GM21367 (cell line): Measurements from ENCODE around the gene PDE1A.

Experiments
- ATAC-seq: cut with Tn5 transposase; IDR thresholded peaks from one replicate; pipeline ENCODE4 v1.9.1; 2021; ENCODE audit not compliant: unreplicated experiment

The PDE1A gene

DNA sequence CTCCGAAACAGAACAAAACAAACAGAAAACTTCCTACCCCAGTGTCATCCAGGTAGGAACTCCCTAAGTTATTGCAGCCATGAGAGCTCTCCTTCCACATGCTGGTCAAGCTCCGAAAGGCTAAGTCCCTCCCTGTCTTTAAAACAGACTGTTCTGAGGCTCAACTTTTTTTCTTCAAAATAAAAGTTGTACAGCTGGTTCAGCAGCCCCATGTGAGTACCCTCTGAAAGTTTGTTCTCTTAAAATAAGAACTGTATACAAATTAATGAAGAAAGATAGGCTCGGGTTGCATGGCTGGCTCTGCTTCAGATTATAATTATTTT is at the start of gene PDE1A:
Gene PDE1A (minus strand): TSS at position 119 of the 323 bp plus-strand sequence.
- no peak for ATAC-seq

- ATAC-seq = no peak
These were observed 46.8 kb upstream of the PDE1A start for GRCh38 chr2:182473635-182474034.

DNA sequence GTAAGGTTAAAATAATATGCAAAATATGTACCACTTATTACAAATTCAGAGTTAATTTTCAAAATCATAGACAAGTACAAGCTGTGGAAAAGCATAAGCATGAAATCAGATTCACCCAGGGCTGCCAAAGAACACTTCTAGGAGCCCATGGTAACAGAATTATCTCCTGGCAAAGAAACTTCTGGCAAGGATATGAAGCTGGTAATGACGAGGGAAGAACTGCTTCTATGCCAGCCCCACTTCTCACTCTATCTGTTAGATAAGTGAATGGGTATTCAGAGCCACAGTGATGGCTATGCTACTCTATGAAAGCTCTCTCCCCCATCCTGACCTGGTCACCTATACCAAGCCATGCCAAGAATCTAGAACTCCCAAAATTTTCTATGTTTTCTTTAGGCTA is 36.9 kb upstream of the PDE1A start:
- no peak for ATAC-seq

- no peak for ATAC-seq
These were observed 29.9 kb upstream of the PDE1A start for GRCh38 chr2:182456784-182457183.

DNA sequence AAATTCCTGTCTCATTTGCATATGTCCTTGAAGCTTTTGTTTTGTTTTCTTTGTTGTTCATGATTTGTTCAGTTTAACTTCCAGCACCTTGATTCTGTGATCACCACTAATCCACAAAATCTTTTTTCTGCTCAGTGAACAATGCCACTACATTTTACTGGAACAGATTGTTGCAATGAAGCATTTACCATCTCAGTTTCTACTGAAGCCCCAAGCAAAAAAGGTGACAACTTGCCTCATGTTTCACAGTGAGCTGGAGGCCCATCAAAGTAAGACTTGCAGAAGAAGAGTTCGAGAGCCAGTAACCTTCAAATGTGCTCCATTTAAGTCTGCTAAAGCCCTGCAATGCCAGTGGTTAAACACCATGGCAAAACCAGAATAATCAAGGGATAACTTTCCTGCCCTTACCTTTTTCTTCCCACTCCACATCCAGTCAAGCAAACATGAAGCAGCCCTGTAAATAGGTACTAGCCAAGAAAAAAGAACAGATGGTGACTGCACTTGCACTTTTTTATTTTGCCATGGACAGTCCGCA is 25.7 kb upstream of the PDE1A start:
- no peak for ATAC-seq

DNA sequence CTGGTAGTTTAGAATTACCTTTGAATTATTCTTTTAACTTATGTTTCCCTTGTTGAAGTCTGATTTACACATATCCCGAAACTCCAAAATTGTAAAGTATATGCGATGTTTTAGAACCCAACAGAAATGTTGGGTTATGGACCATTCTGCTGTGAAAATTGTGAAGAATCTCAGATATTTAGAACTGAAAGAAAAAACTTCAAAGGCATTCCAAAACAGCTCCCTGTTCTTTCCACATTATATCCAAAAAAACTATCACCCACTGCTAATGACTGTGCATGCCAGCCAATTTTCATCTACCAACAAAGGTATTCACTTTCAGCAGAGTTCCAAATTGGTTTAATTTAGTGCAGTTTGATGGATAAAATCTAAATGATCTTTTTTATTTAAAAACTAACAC is 21.5 kb upstream of the PDE1A start:
- ATAC-seq = no peak

- ATAC-seq = no peak
These were observed 21.0 kb upstream of the PDE1A start for GRCh38 chr2:182447863-182448262.

DNA sequence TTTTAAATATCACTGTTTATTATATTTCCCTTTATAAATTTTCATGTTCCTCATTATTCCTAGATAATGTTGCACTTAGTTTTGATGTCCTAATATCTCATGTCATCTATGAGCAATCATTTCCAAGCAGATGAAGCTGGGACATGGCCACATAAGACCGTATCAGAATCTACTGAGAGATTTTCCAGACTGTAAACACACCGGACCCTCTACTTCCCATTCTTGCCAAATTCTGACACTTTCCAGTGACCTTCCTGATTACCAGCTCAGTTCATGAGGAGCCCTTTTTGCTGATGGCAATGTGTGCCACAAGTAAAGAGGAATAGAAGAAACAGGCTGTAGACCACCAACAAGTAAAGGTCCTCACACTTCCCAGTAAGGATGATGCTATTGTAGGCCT is 20.3 kb upstream of the PDE1A start:
- no peak for ATAC-seq

DNA sequence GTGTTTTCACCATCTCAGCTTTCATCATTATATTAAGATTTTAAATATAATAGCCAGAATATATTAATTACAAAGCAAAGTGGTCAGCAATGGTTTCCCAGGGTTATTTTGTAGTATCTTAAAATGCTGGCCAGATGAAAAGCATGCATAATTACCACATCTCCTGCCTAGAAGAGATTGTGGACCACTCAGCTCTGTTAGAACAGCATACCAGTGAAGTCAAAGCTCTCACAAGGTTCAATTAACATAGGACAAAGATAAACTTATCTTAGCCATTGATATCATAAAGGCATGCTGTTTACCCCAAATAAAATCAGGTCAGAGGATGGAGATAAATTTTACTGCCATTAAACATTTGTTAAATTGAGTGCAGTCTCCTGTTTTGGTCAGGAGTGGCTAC is 19.3 kb upstream of the PDE1A start:
- no peak for ATAC-seq

DNA sequence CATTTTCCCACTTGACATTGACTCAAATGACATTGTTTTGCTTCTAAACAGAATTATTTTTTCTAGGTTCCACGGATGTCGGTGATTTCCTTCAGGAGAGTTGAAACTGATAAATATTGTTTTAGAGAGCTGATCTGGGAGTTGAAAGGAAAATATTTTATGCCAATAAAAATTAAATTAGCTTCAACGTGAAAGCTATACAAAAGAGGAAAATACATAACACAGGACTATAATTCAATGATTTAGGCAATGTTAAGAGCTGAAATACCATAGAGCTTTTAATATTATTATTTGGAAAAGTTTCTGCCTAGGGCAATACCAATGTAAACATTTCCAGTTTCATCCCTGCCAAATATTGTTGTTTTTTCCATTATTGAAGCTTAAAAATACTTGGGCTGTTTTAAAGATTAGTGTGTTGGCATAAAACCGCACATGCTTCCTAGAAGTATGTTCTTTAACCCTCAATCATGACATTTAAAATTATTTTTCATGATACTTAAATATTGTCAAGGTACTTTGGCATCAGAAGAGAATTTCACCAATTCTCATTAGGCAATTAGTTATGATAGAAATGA is 18.6 kb upstream of the PDE1A start:
- ATAC-seq = no peak

- no peak for ATAC-seq
These were observed 18.0 kb upstream of the PDE1A start for GRCh38 chr2:182444806-182445205.

GRCh38 chr2:182444170-182444569 is 17.3 kb upstream of the PDE1A start:
- ATAC-seq = no peak

GRCh38 chr2:182436252-182436651 is 9.4 kb upstream of the PDE1A start:
- no peak for ATAC-seq

DNA sequence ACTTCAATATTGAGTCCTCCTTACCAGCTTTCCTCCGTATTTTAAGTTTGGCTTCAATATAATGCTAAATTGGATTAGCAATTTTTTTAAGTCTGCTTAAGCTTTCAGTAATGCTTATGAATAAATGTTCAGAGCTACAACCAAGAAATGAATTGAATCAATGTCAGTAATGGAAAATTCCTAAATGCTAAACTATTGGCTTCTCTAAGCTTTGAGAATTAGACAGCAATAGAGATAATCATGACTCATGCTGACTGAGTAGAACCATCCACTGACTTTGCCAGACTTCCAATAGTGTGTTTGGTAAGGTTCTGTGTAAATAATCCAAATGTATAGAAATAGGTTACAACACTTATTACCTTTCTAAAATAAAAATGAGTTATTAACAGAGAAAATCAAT is 8.9 kb upstream of the PDE1A start:
- ATAC-seq = no peak

- no peak for ATAC-seq
These were observed 5.2 kb upstream of the PDE1A start for GRCh38 chr2:182432051-182432450.

GRCh38 chr2:182428476-182428875 is 1.6 kb upstream of the PDE1A start:
- no peak for ATAC-seq

- ATAC-seq = no peak
These were observed 536 bp downstream of the PDE1A start for GRCh38 chr2:182426082-182426917.

GRCh38 chr2:182422864-182423263 is 4.0 kb downstream of the PDE1A start:
- no peak for ATAC-seq

- no peak for ATAC-seq
These were observed 6.2 kb downstream of the PDE1A start for GRCh38 chr2:182420669-182421068.

- no peak for ATAC-seq
These were observed 10.0 kb downstream of the PDE1A start for GRCh38 chr2:182416861-182417260.

DNA sequence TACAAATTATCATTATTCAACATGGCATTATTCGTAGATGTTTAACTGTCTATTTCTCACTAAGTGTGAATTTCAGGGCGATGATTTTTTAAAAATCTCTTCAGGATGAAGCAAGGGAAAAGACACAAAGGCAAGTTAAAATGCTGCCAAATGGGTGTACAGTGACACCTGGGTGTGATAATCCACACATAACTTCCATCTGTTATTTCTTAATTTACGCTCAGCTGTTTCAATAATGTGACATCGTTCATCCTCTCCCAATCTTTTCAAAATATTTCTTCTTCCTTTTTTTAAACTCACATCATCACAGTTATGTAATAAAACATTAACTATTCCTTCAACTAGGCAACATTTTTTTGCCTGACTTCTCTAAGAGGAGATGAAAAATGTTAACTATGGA is 10.6 kb downstream of the PDE1A start:
- no peak for ATAC-seq

DNA sequence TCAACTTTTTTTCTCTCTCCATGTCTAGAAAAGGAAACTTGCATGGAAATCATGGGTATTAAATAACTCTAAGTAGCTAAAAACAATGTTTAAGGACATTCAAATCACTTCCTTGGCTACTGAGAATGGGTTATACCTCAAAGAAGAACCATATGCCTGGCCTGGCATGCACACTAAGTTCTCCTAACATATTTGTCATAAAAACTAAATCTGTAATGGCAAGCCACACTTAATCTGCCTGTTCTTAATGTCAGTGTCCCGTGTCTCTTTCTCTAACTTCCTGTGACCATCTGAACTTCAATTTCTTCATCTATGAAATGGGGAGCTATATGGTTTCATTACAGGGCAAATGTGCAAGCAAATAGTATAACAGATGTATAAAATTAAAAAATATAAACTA is 11.1 kb downstream of the PDE1A start:
- no peak for ATAC-seq

DNA sequence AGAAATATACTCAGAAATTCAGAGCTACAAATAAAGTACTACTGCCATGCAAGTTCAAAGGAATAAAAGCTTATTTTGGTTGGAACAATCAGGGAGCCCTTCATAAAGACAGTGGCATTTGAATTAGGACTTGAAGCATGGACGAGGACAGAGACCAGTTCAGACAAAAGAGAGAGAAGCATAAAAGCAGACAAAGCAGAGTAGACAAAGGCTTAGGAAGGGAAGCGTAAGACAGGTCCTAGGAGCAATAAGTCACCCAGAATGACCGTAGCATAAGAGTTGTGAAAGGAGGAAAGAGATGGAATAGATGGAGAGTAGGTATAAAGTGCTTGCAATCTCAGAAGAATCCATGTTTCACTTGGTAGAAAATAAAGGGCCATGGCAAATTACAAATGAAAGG is 14.0 kb downstream of the PDE1A start:
- ATAC-seq = no peak
